Testis (tissue), 2 donors: ENCODE measurements around the gene ARID1B.

Experiments
- POLR2A ChIP-seq: fragments of 450-650 bp; IDR thresholded peaks from one replicate; pipeline ENCODE4 v1.6.1; 2017; ENCODE audit warnings: antibody characterized with exemption, mild to moderate bottlenecking, moderate library complexity
- TF ChIP-seq, protein P1 (sequence below), 3 experiments: fragments of 450-650 bp in 2 of 3; fragments of 200-600 bp in 1 of 3; sonication (generic) in 1 of 3; IDR thresholded peaks; one replicate each; pipeline ENCODE4 v1.5.1; 2016 to 2019; ENCODE audit warnings: antibody characterized with exemption in 3 of 3, mild to moderate bottlenecking in 2 of 3, moderate library complexity in 1 of 3

GRCh38 chr6:156950531-156950930 is 173.4 kb downstream of the ARID1B start:
- TF ChIP-seq, protein P1, sequence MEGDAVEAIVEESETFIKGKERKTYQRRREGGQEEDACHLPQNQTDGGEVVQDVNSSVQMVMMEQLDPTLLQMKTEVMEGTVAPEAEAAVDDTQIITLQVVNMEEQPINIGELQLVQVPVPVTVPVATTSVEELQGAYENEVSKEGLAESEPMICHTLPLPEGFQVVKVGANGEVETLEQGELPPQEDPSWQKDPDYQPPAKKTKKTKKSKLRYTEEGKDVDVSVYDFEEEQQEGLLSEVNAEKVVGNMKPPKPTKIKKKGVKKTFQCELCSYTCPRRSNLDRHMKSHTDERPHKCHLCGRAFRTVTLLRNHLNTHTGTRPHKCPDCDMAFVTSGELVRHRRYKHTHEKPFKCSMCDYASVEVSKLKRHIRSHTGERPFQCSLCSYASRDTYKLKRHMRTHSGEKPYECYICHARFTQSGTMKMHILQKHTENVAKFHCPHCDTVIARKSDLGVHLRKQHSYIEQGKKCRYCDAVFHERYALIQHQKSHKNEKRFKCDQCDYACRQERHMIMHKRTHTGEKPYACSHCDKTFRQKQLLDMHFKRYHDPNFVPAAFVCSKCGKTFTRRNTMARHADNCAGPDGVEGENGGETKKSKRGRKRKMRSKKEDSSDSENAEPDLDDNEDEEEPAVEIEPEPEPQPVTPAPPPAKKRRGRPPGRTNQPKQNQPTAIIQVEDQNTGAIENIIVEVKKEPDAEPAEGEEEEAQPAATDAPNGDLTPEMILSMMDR (IDR thresholded peaks at IDR 0.05): no peak
- no peak for TF ChIP-seq POLR2A
